Activated CD8-positive, alpha-beta memory T cell treated with anti-CD3 and anti-CD28 coated beads for 36 hours (primary cell): Measurements from ENCODE around the gene NOP14. TPM values are rescaled to one million over a fixed set of nuclear protein-coding genes. Genes with fewer than 3 reads are reported as not detected.
"Not testable (repeated sequence)": the region's sequence is repeated elsewhere in the genome, so short reads cannot be mapped to it uniquely, and the experiment has no call there.

Experiments
- CTCF ChIA-PET: fragments of 350-600 bp; sonication (Branson Sonifier 250); formaldehyde crosslinking; loops from one replicate; lab custom pipeline; 2021; ENCODE audit warnings: antibody characterized with exemption; lab: Charles Lee
- POLR2A ChIA-PET: fragments of 350-600 bp; sonication (Branson Sonifier 250); formaldehyde crosslinking; loops from one replicate; lab custom pipeline; 2021; ENCODE audit warnings: antibody characterized with exemption; lab: Charles Lee
- total RNA-seq, 2 experiments: library from RNA; stranded (reverse); gene quantifications; one replicate each; pipeline ENCODE4 v1.2.3, GENCODE V29; 2021

Gene NOP14
- 100 to 1,000 TPM; 143 TPM for total RNA-seq

DNA sequence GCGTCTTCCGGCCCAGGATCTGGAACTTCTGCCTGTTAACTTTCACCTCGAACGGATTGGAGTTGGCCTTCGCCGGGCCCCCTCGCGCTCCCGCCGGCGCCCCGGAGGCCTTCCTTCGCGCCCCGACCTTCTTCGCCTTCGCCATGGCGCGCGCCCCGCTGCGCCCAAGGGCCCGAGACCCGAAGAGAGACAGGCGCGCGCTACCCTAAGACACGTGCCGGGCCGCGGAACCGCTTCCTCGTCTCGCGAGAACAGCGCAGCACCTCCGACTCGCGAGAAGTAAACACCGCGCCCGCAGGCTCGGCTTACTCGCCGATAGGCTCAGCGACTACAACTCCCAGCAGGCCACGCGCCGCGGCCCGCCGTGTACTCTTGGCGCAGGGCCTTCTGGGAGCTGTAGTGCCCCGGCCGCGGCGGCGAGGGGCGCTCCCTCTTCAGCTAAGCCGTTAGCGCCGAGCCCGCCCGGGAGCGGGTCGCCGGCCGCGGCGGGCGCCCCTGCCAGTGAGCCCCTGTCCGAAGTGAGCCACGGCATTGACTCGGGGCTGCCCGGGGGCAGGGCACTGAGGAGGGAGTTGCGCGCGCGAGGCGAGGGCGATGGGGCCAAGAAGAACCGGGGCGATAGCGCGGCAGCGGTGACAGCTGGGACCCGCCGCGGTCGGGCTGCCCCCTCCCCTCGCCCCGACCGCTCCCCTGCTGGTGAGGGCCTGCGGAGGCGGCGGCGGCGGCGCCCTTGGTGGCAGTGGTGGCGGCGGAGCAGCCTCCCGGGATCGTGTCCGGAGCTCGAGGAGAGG is at the start of gene NOP14, which contains the start of gene GRK4:
TSS of gene NOP14 (minus strand) at position 232 of the 791 bp plus-strand sequence. CDS start at position 145, 87 bp downstream.
TSS of gene GRK4 (plus strand) at position 397 of the 791 bp plus-strand sequence. CDS start 500 bp downstream, outside the sequence.
- ChIA-PET CTCF (interaction anchor here (0.7 to 3.2 kb wide), 5 partner anchors 9 to 82 kb away, joined by 3 to 18 read pairs (median 9); no protein-coding TSS in a partner anchor), POLR2A (interaction anchor here (0.6 to 3.8 kb wide), 6 partner anchors 9 to 217 kb away, joined by 3 to 34 read pairs (median 5); no protein-coding TSS in a partner anchor)

DNA sequence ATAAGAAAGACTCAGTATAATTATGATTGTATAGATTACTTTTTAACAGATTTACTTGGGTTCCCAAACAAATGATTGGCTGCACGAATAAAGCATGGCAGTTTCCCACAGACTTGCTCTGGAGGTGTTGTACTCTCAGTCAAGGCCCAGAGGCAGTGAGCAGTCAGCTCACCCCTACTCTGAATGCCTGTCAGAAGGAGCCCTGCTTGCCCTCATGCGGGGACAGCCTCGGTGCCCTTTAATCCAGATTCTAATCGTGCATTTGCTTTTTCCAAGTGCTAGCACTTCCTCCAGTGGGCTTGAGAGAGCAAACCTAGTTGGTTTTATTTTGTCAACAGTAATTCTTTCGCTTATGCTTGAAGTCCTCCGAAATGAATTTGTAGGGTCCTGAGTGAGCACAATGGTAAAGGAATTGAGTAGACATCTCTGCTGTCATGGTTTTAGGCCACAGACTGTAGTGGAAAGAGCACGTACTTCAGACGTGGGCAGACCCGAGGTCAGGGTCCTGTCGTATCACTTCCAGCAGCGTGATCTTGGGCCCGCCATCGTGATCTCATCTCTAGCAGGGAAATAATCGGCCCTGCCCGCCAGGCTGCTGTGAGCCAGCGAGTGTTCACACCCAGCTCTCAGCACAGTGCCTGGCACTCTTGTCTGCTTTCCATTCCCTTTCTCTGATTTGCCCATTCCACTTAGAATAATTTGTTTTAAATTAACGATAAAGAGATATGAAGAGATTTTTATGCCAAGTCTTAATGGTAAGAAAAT is 48.4 kb upstream of the NOP14 start:
- POLR2A ChIA-PET = no interaction called here
- CTCF ChIA-PET = interaction anchor here (0.5 kb wide), 1 partner anchor 119 kb away, joined by 4 read pairs; no protein-coding TSS in a partner anchor

DNA sequence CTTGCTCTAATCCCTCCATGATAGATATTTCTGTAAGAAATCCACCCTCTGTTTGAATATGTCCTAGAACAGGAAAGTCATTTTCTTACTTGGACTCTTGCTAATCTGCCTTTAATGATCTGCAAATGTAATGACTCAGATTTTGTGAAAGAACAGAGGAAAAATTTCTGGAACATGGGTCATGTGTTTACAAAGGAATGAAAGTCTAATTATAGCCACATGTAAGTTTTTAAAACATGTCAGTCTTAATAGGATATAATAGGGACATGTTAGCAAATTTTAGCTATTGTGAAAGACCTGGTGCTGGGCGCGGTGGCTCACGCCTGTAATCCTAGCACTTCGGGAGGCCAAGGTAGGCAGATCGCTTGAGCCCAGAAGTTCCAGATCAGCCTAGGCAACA is 47.8 kb upstream of the NOP14 start:
- POLR2A ChIA-PET = no interaction called here

GRCh38 chr4:3010577-3010976 is 47.4 kb upstream of the NOP14 start:
- ChIA-PET CTCF (interaction anchor here (0.7 kb wide), 1 partner anchor 1128 kb away, joined by 3 read pairs; no protein-coding TSS in a partner anchor), POLR2A (no interaction called here)

More for the DNA sequence above, 47.8 kb upstream of the NOP14 start:
- CTCF ChIA-PET = no interaction called here

- POLR2A ChIA-PET = no interaction called here
- CTCF ChIA-PET = interaction anchor here (0.7 to 1.6 kb wide), 8 partner anchors 19 to 64 kb away, joined by 3 to 9 read pairs (median 4); no protein-coding TSS in a partner anchor
Observed at GRCh38 chr4:3009422-3009821, 46.2 kb upstream of the NOP14 start.

DNA sequence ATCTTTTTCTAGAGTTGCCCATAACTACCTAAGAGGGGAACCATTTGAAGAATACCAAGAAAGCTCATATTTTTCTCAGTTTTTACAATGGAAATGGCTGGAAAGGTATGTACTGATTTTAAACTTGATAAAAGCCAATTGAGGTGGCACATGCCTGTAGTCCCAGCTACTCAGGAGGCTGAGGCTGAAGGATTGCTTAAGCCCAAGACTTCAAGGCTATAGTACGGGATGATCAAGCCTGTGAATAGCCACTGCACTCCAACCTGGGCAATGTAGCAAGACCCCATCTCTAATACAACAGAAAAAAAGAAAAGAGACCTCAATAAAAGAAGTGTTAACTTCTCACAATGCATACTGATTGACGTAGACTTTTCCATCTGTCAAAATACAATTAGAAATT is 44.5 kb upstream of the NOP14 start:
- ChIA-PET CTCF (interaction anchor here (1.4 kb wide), 2 partner anchors 10 to 29 kb away, joined by 3 read pairs; no protein-coding TSS in a partner anchor), POLR2A (no interaction called here)

DNA sequence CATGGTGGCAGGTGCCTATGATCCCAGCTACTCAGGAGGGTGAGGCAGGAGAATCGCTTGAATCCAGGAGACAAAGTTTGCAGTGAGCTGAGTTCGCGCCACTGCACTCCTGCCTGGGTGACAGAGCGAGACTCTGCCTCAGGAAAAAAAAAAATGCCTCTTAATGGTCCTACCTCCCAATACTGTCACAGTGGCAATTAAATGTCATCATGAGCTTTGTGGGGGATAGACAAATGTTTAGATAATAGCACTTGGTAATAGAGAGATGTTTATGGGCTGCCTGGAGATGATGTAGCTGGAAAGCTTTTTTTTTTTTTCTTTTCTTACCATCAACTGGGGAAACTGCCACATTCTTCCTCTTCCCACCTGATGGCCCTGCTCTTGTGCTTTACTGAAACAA is 33.2 kb upstream of the NOP14 start:
- ChIA-PET CTCF (no interaction called here), POLR2A (no interaction called here)

- POLR2A ChIA-PET = no interaction called here
- CTCF ChIA-PET = interaction anchor here (0.7 kb wide), 1 partner anchor 311 kb away, joined by 4 read pairs; no protein-coding TSS in a partner anchor
Observed at GRCh38 chr4:2995546-2996265, 32.5 kb upstream of the NOP14 start.

DNA sequence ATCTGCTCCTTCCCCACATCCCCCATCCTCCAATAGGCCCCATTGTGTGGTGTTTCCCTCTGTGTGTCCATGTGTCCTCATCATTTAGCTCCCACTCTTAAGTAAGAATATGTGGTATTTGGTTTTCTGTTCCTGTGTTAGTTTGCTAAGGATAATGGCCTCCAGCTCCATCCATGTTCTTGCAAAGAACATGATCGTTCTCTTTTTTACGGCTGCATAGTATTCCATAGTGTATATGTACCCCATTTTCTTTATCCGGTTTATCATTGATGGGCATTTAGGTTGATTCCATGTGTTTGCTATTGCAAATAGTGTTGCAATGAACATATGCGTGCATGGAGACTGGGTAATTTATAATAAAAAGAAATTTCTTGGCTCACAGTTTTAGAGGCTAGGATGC is 31.7 kb upstream of the NOP14 start:
- ChIA-PET CTCF (no interaction called here), POLR2A (no interaction called here)

DNA sequence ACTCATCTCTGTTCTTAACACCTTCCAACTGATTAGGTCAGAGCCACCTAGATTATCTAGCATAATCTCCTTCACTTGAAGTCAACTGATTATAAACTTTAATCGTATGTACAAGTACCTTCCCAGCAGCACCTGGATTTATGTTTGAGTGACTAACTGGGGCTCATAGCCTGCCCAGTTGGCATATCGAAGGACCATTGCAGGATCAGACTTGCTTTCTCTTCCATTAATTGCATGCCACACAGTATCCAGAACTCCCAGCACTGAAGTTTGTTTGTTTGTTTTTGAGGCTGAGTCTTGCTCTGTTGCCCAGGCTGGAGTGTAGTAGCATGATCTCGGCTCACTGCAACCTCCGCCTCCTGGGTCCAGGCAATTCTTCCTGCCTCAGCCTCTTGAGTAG is 28.0 kb upstream of the NOP14 start:
- POLR2A ChIA-PET = interaction anchor here (0.6 kb wide), 1 partner anchor 21 kb away, joined by 3 read pairs; no protein-coding TSS in a partner anchor

GRCh38 chr4:2983715-2984114 is 20.5 kb upstream of the NOP14 start:
- POLR2A ChIA-PET, CTCF ChIA-PET: not testable (repeated sequence)

More for the DNA sequence above, 28.0 kb upstream of the NOP14 start:
- CTCF ChIA-PET = interaction anchor here (1.3 kb wide), 1 partner anchor 32 kb away, joined by 3 read pairs; no protein-coding TSS in a partner anchor

- POLR2A ChIA-PET = no interaction called here
- CTCF ChIA-PET = interaction anchor here (1.2 kb wide), 1 partner anchor 60 kb away, joined by 3 read pairs; no protein-coding TSS in a partner anchor
Observed at GRCh38 chr4:2982012-2982411, 18.8 kb upstream of the NOP14 start.

DNA sequence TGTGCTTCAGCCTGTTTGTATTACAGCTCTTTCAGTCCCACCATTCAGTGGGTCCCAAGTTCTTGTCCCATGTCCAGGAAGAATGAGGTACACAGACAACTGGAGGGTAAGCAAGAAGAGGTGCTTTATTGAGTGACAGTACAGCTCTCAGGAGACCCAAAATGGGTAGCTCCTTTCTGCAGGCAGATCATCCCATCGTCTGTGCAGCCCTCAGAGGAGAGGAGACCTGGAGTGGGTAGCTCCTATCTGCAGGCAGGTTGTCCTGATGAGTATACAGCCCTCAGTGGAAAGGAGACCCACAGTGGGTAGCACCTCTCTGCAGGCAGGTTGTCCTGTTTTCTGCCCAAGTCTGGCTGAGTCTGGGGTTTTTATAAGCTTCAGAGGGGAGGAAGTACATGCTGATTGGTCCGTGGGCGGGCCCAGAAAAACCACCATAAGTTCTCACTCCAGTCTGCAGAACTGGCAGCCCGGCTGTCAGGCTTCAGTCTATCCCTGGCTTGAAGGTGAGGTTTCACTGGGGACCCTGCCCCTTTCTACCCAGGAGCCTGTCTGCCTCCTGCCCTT is 18.1 kb upstream of the NOP14 start:
- ChIA-PET CTCF (interaction anchor here (1.2 kb wide), 1 partner anchor 61 kb away, joined by 3 read pairs; no protein-coding TSS in a partner anchor), POLR2A (no interaction called here)

GRCh38 chr4:2977211-2978088 is 14.2 kb upstream of the NOP14 start:
- CTCF ChIA-PET = interaction anchor here (0.6 to 3.5 kb wide), 12 partner anchors 14 to 64 kb away, joined by 3 to 28 read pairs (median 4); partner anchors contain the start of genes GRK4 and NOP14
- POLR2A ChIA-PET = interaction anchor here (1.0 to 1.4 kb wide), 2 partner anchors 14 to 41 kb away, joined by 3 read pairs; partner anchors contain the start of genes GRK4 and NOP14

- ChIA-PET CTCF (no interaction called here), POLR2A (no interaction called here)
Observed at GRCh38 chr4:2971275-2971674, 8.1 kb upstream of the NOP14 start.

DNA sequence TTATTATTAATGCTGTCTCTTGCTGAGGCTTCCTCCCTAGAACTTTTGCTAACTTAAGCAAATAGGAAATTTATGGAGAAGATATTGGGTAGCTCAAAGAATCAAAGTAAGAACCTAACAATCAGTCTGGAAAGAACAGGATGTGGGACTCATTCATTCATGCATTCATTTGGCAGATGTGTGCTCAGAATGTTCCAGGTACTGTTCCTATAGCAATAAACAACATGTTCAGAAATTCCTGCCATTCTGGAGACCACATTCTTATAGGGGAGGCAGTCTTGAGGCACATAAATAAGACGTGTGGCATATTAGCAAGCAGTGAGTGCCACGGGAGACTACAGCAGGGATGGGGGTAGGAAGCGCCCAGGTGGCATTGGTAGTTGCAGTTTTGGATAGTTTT is 5.2 kb upstream of the NOP14 start:
- POLR2A ChIA-PET = no interaction called here
- CTCF ChIA-PET = interaction anchor here (1.2 kb wide), 1 partner anchor 69 kb away, joined by 3 read pairs; no protein-coding TSS in a partner anchor

GRCh38 chr4:2965262-2965661 is 2.1 kb upstream of the NOP14 start:
- POLR2A ChIA-PET = no interaction called here

More at GRCh38 chr4:2965262-2965661, 2.1 kb upstream of the NOP14 start:
- CTCF ChIA-PET = interaction anchor here (0.8 to 2.7 kb wide), 2 partner anchors 10 to 13 kb away, joined by 4 to 9 read pairs; no protein-coding TSS in a partner anchor
